Fibroblast of lung (primary cell): ENCODE data around the gene ZBTB7C. TPM values are rescaled to one million over a fixed set of nuclear protein-coding genes. Genes with fewer than 3 reads are reported as not detected.

Experiments used
- DNase-seq, 2 donors: peaks; one replicate each; pipeline versions ENCODE4 v3.0.0 to v3.0.0-alpha.2; 2010; ENCODE audit warnings: low read depth in 2 of 2
- H2AFZ ChIP-seq: 2 replicates; pipeline ENCODE4 v1.5.1; 2012; ENCODE audit warnings: low read length, control low read depth, inconsistent platforms
- H3K27ac ChIP-seq: 2 replicates; pipeline ENCODE4 v1.5.1; 2011; ENCODE audit warnings: low read length, control low read depth; ENCODE audit not compliant: insufficient read depth
- H3K27me3 ChIP-seq: 2 replicates; pipeline ENCODE4 v1.5.1; 2011; ENCODE audit warnings: mild to moderate bottlenecking, low read length; ENCODE audit not compliant: control insufficient read depth, insufficient read depth
- H3K36me3 ChIP-seq: 2 replicates; pipeline ENCODE4 v1.5.1; 2011; ENCODE audit warnings: low read length; ENCODE audit not compliant: control insufficient read depth, insufficient read depth
- H3K4me1 ChIP-seq: 2 replicates; pipeline ENCODE4 v1.5.1; 2011; ENCODE audit warnings: low read length; ENCODE audit not compliant: control insufficient read depth, insufficient read depth; ENCODE audit errors: extremely low read depth
- H3K4me2 ChIP-seq: 2 replicates; pipeline ENCODE4 v1.5.1; 2011; ENCODE audit warnings: low read length, control low read depth; ENCODE audit not compliant: insufficient read depth; ENCODE audit errors: extremely low read depth
- H3K4me3 ChIP-seq, 4 experiments: fragments of 200-600 bp in 1 of 4; sonication (generic) in 1 of 4; replicated peaks in 1 of 4; 2 replicates each; pipeline ENCODE4 v1.5.1; 2011 to 2016; ENCODE audit warnings: low read length in 4 of 4, low read depth in 3 of 4, mild to moderate bottlenecking in 3 of 4, control low read depth in 2 of 4, inconsistent platforms in 1 of 4, mixed read lengths in 1 of 4; ENCODE audit not compliant: insufficient read depth in 1 of 4; ENCODE audit errors: control extremely low read depth in 1 of 4
- H3K79me2 ChIP-seq: 2 replicates; pipeline ENCODE4 v1.5.1; 2012; ENCODE audit warnings: mild to moderate bottlenecking, low read length, inconsistent platforms; ENCODE audit not compliant: control insufficient read depth, insufficient read depth
- H3K9ac ChIP-seq: 2 replicates; pipeline ENCODE4 v1.5.1; 2011; ENCODE audit warnings: mild to moderate bottlenecking, low read length, control low read depth; ENCODE audit not compliant: insufficient read depth
- H3K9me3 ChIP-seq: 2 replicates; pipeline ENCODE4 v1.5.1; 2012; ENCODE audit warnings: low read depth, low read length; ENCODE audit not compliant: control insufficient read depth, insufficient read depth
- H4K20me1 ChIP-seq: 2 replicates; pipeline ENCODE4 v1.5.1; 2011; ENCODE audit warnings: low read length; ENCODE audit not compliant: control insufficient read depth, insufficient read depth; ENCODE audit errors: extremely low read depth
- CTCF ChIP-seq, 2 donors: IDR thresholded peaks in 1 of 2; conservative IDR thresholded peaks in 1 of 2; 1 replicate in 1 of 2; 2 replicates in 1 of 2; pipeline ENCODE4 v1.5.1; 2011 to 2012; ENCODE audit warnings: low read length in 2 of 2, control low read depth in 1 of 2, inconsistent platforms in 1 of 2, low read depth in 1 of 2, mild to moderate bottlenecking in 1 of 2
- EZH2 ChIP-seq: IDR thresholded peaks from 2 replicates; pipeline ENCODE4 v1.5.1; 2012; ENCODE audit warnings: low read length, control low read depth, mild to moderate bottlenecking; ENCODE audit errors: missing control alignments
- polyA plus RNA-seq, 2 donors: library from polyadenylated mRNA; depleted of rRNA in 1 of 2; stranded (reverse) in 1 of 2; unstranded in 1 of 2; fragments of >200 nt; gene quantifications; 2 replicates each; pipeline ENCODE4 v1.2.1, GENCODE V29; 2011 to 2012; ENCODE audit warnings: missing spikeins in 1 of 2
- total RNA-seq: library from RNA; depleted of rRNA; stranded (reverse); fragments of >200 nt; gene quantifications from 2 replicates; pipeline ENCODE4 v1.2.1, GENCODE V29; 2014

The ZBTB7C gene
- total and polyA plus RNA-seq, 2 donors (not counting 1 experiment from before 2014, with no cell fraction given): 0.19 to 0.33 TPM

- TF ChIP-seq EZH2 (no peak), CTCF (conservative IDR thresholded peaks at IDR 0.05 in 1 of 2, IDR thresholded peaks at IDR 0.05 in 1 of 2; ENCODE audit: low read depth in 1 of 2, low read length in 2 of 2) (no peak)
- Histone ChIP-seq H2AFZ (no peak overlapping the region), H3K9me3 (no peaks in the 10 kb centered on the region), H3K9ac (no peak overlapping the region), H3K4me1 (no peaks in the 10 kb centered on the region), H4K20me1 (no peaks in the 10 kb centered on the region), H3K4me3 (no peak overlapping the region), H3K27ac (no peak overlapping the region), H3K27me3 (no peaks in the 10 kb centered on the region), H3K4me2 (no peak overlapping the region), H3K36me3 (no peaks in the 10 kb centered on the region), H3K79me2 (no peaks in the 10 kb centered on the region)
- no peak for DNase-seq
These were observed 145.9 kb downstream of the ZBTB7C start for GRCh38 chr18:48263192-48263853.

GRCh38 chr18:48260237-48260636, 148.9 kb downstream of the ZBTB7C start:
- H2AFZ ChIP-seq: no peak overlapping the region
- no peak for DNase-seq
- H3K79me2 ChIP-seq: no peaks in the 10 kb centered on the region
- no peak overlapping the region for H3K27ac ChIP-seq
- no peak overlapping the region for H3K9ac ChIP-seq
- no peaks in the 10 kb centered on the region for H3K27me3 ChIP-seq
- no peaks in the 10 kb centered on the region for H3K36me3 ChIP-seq
- no peak overlapping the region for H3K4me2 ChIP-seq
- no peak for TF ChIP-seq EZH2
- TF ChIP-seq CTCF (conservative IDR thresholded peaks at IDR 0.05 in 1 of 2, IDR thresholded peaks at IDR 0.05 in 1 of 2; ENCODE audit: low read depth in 1 of 2, low read length in 2 of 2): no peak
- no peaks in the 10 kb centered on the region for H3K4me1 ChIP-seq
- H3K4me3 ChIP-seq: no peak overlapping the region
- no peaks in the 10 kb centered on the region for H3K9me3 ChIP-seq
- H4K20me1 ChIP-seq: no peaks in the 10 kb centered on the region

GRCh38 chr18:48256848-48257247, 152.3 kb downstream of the ZBTB7C start:
- H3K79me2 ChIP-seq: no peaks in the 10 kb centered on the region
- H2AFZ ChIP-seq: no peak overlapping the region
- no peaks in the 10 kb centered on the region for H3K36me3 ChIP-seq
- H3K4me3 ChIP-seq: no peak overlapping the region
- no peak overlapping the region for H3K9ac ChIP-seq
- H3K4me2 ChIP-seq: no peak overlapping the region
- no peak for DNase-seq
- TF ChIP-seq CTCF (conservative IDR thresholded peaks at IDR 0.05 in 1 of 2, IDR thresholded peaks at IDR 0.05 in 1 of 2; ENCODE audit: low read depth in 1 of 2, low read length in 2 of 2): no peak
- TF ChIP-seq EZH2: no peak
- no peak overlapping the region for H3K27ac ChIP-seq
- no peaks in the 10 kb centered on the region for H3K9me3 ChIP-seq
- no peaks in the 10 kb centered on the region for H3K4me1 ChIP-seq
- H4K20me1 ChIP-seq: no peaks in the 10 kb centered on the region
- H3K27me3 ChIP-seq: no peaks in the 10 kb centered on the region
